ENCODE results near the gene MARCO. TPM values are rescaled to one million over a fixed set of nuclear protein-coding genes. Genes with fewer than 3 reads are reported as not detected.

Gene MARCO
- total and polyA plus RNA-seq, 2 of the 8 experiments (the other 6 are each of a cell fraction or from before 2014, with no cell fraction given), result not detected

DNA sequence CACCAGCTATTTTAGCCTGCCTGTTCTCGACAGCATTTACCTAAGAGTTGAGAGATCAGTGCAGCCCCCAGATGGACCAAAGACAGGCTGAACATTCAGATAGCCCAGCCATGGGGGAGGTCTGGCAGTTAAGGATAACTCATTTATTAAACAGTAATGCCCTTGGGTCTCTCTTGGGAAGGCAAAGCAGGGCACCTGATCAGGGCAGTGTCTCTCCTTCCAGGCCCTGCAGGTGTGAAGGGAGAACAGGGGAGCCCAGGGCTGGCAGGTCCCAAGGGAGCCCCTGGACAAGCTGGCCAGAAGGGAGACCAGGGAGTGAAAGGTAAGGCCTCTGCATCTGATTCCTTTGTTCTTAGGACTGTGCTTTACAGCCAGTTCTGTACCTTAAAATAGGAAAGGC lies 49.6 kb downstream of the MARCO start (continued):
- TF ChIP-seq, protein P1, sequence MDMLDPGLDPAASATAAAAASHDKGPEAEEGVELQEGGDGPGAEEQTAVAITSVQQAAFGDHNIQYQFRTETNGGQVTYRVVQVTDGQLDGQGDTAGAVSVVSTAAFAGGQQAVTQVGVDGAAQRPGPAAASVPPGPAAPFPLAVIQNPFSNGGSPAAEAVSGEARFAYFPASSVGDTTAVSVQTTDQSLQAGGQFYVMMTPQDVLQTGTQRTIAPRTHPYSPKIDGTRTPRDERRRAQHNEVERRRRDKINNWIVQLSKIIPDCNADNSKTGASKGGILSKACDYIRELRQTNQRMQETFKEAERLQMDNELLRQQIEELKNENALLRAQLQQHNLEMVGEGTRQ (IDR thresholded peaks at IDR 0.05; ENCODE audit: low read length), result no peak
- no peak for TF ChIP-seq YY1 (IDR thresholded peaks at IDR 0.05; ENCODE audit: low read depth, low read length)

Measured in H1 (cell line).